ENCODE measurements around the gene C1orf141.

Gene C1orf141

DNA sequence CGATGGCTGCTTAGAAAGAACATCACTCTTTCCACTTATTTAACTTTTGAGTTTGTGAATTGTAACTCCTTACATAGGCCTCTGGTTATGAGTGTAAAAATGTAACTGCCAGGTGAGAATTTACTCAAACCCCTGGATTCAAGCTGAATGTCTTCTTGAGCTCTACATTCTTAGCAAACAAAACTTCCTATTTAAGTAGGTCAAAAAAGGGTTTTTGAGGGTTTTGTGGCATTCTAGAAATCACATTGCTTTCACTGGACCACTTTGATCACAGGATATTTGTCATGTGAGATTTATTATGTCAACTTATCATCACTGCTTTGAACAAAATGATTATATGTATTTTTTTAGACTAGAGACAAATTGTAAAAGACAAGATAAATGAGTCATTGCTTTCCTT, 37.2 kb upstream of the C1orf141 start:
- no peak overlapping the region for H4K91ac ChIP-seq (ENCODE audit: low read length)
- H3K27me3 ChIP-seq (ENCODE audit: control insufficient read depth in 1 of 2, insufficient read depth in 1 of 2, low read length in 2 of 2): peaks cover 0 to 5% of the 10 kb centered on the region in 2 experiments
- H3K18ac ChIP-seq (ENCODE audit: low read depth in 1 of 2, low read length in 2 of 2): no peak overlapping the region
- H3K14ac ChIP-seq (ENCODE audit: low read length in 2 of 2): no peak overlapping the region
- no peak overlapping the region for H4K8ac ChIP-seq (ENCODE audit: low read length)
- H3K23ac ChIP-seq (ENCODE audit: low read length in 2 of 2): no peak overlapping the region
- WGBS: no CpG with 5 or more reads among the region's 1 CpG
- no peak overlapping the region for H2BK12ac ChIP-seq (ENCODE audit: low read length in 2 of 2)
- no peaks in the 10 kb centered on the region for H3K9me3 ChIP-seq (ENCODE audit: control insufficient read depth, low read length)
- H3K4ac ChIP-seq (ENCODE audit: low read depth in 1 of 2, low read length in 2 of 2): no peak overlapping the region
- H3K4me2 ChIP-seq (ENCODE audit: low read length, poor library complexity, severe bottlenecking): no peak overlapping the region
- no peak overlapping the region for H3K27ac ChIP-seq (ENCODE audit: low read length, poor library complexity, severe bottlenecking)
- H2BK5ac ChIP-seq (ENCODE audit: low read depth, low read length, poor library complexity, severe bottlenecking): no peak overlapping the region
- no peaks in the 10 kb centered on the region for H3K79me1 ChIP-seq (replicated peaks; ENCODE audit: low read length, poor library complexity, severe bottlenecking)
- no peak overlapping the region for H2AFZ ChIP-seq (ENCODE audit: low read depth, low read length)
- H2AK5ac ChIP-seq (ENCODE audit: low read length, severe bottlenecking): no peak overlapping the region
- no peaks in the 10 kb centered on the region for H3K4me1 ChIP-seq (ENCODE audit: control insufficient read depth, insufficient read depth, low read depth, low read length)
- DNase-seq: no peak
- no peak overlapping the region for H2BK15ac ChIP-seq (ENCODE audit: low read depth, poor library complexity, severe bottlenecking)
- H2BK120ac ChIP-seq (ENCODE audit: low read depth, low read length): no peak overlapping the region
- no peaks in the 10 kb centered on the region for H3K36me3 ChIP-seq (ENCODE audit: control insufficient read depth in 1 of 2, insufficient read depth in 2 of 2, low read depth in 1 of 2, low read length in 2 of 2)
- no peak overlapping the region for H3K4me3 ChIP-seq (ENCODE audit: insufficient read depth in 1 of 2, low read depth in 1 of 2, low read length in 2 of 2)
- H3K9ac ChIP-seq (ENCODE audit: low read length): no peak overlapping the region

DNA sequence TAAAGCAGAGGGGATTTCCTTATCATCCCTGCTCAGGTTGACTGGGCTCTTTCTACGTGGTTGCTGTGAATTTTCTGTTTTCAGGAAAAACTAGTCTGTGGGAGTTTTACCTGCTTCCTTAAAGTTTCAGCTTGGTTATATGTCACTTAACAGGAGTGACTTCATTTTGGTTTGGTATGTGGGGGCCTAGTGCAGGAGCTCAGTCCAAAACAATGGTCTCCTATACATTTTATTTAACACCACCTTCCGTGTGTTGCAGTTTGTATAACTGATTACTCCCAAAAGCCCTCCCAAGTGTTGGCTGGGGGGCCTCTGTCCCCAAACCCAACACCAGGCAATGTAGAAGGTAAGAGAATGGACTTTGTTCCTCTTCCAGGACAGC, 36.8 kb upstream of the C1orf141 start:
- H3K4ac ChIP-seq (ENCODE audit: low read depth in 1 of 2, low read length in 2 of 2): no peak overlapping the region
- H3K79me1 ChIP-seq (replicated peaks; ENCODE audit: low read length, poor library complexity, severe bottlenecking): no peaks in the 10 kb centered on the region
- no peak overlapping the region for H3K14ac ChIP-seq (ENCODE audit: low read length in 2 of 2)
- no peak overlapping the region for H3K23ac ChIP-seq (ENCODE audit: low read length in 2 of 2)
- H3K9ac ChIP-seq (ENCODE audit: low read length): no peak overlapping the region
- H2BK5ac ChIP-seq (ENCODE audit: low read depth, low read length, poor library complexity, severe bottlenecking): no peak overlapping the region
- no peak overlapping the region for H2BK12ac ChIP-seq (ENCODE audit: low read length in 2 of 2)
- no peaks in the 10 kb centered on the region for H3K4me1 ChIP-seq (ENCODE audit: control insufficient read depth, insufficient read depth, low read depth, low read length)
- WGBS: 81% methylated on average over 2 of the region's 2 CpGs
- no peak overlapping the region for H2BK15ac ChIP-seq (ENCODE audit: low read depth, poor library complexity, severe bottlenecking)
- no peaks in the 10 kb centered on the region for H3K9me3 ChIP-seq (ENCODE audit: control insufficient read depth, low read length)
- H2BK120ac ChIP-seq (ENCODE audit: low read depth, low read length): no peak overlapping the region
- peaks cover 0 to 5% of the 10 kb centered on the region in 2 experiments for H3K27me3 ChIP-seq (ENCODE audit: control insufficient read depth in 1 of 2, insufficient read depth in 1 of 2, low read length in 2 of 2)
- no peak overlapping the region for H2AFZ ChIP-seq (ENCODE audit: low read depth, low read length)
- H4K8ac ChIP-seq (ENCODE audit: low read length): no peak overlapping the region
- no peak overlapping the region for H3K4me2 ChIP-seq (ENCODE audit: low read length, poor library complexity, severe bottlenecking)
- no peak overlapping the region for H3K18ac ChIP-seq (ENCODE audit: low read depth in 1 of 2, low read length in 2 of 2)
- no peak overlapping the region for H2AK5ac ChIP-seq (ENCODE audit: low read length, severe bottlenecking)
- DNase-seq: no peak
- no peak overlapping the region for H3K27ac ChIP-seq (ENCODE audit: low read length, poor library complexity, severe bottlenecking)
- no peak overlapping the region for H3K4me3 ChIP-seq (ENCODE audit: insufficient read depth in 1 of 2, low read depth in 1 of 2, low read length in 2 of 2)
- no peak overlapping the region for H4K91ac ChIP-seq (ENCODE audit: low read length)
- no peaks in the 10 kb centered on the region for H3K36me3 ChIP-seq (ENCODE audit: control insufficient read depth in 1 of 2, insufficient read depth in 2 of 2, low read depth in 1 of 2, low read length in 2 of 2)

DNA sequence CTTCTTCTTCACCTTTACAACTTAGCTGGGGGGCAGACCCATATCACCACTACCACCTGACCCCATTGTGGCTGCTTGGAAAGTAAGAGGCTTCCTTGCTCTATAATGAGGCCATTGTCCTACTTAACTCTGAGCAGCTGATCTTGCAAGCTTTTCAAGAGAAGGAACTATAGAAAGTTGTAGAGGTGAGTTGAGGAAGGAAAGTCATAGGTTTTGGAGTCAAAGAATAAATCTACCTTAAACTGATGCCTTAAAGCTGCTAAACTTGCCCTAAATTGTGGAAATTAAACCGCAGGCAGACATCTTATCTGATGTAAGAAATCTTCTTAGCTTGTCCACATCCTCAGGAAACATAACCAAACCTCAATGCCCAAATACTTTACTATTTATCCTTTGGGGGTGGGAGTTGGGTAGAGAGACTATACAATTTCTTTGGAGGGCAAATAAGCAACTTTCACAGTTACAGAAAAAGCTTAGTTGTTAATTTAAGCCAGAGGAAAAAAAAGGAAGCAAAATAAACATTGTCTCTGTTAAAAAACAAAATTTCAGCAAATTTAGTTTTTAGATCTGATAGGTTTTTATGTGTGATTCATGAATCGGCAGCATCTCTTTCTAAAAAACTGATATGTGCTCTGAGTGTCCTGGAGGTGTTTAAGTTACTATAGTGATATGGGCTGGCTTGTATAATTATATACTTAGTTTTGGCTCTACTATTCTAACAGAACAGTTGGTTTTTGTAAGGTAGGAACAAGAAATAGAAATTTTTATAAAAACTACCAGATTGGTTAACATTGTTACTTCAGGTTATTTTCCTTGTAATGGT, 36.2 kb upstream of the C1orf141 start:
- WGBS: 79% methylated on average over 2 of the region's 2 CpGs

DNA sequence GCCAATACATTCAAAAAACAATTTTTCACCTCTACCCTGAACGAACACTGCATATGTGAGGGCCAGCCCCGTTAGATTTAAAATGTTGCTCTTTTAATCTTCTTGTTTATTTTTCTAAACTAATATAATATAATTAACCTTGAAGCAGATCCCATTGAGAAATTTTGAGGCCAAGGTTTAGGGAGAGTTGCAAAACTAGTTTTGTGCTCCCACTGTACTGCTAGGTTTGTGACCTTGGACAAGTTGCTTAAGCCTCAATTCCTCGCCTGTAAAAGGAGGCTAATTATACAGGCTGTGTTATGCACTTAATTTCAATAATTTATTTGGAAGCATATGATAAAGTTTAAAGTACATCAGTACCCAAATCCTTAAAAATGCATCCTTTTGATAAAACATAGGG, 35.2 kb upstream of the C1orf141 start:
- H3K4me3 ChIP-seq (ENCODE audit: insufficient read depth in 1 of 2, low read depth in 1 of 2, low read length in 2 of 2): no peak overlapping the region
- H2BK15ac ChIP-seq (ENCODE audit: low read depth, poor library complexity, severe bottlenecking): no peak overlapping the region
- H3K4me1 ChIP-seq (ENCODE audit: control insufficient read depth, insufficient read depth, low read depth, low read length): no peaks in the 10 kb centered on the region
- H3K27me3 ChIP-seq (ENCODE audit: control insufficient read depth in 1 of 2, insufficient read depth in 1 of 2, low read length in 2 of 2): no peaks in the 10 kb centered on the region
- no peak overlapping the region for H2BK5ac ChIP-seq (ENCODE audit: low read depth, low read length, poor library complexity, severe bottlenecking)
- no peak overlapping the region for H3K9ac ChIP-seq (ENCODE audit: low read length)
- no peaks in the 10 kb centered on the region for H3K9me3 ChIP-seq (ENCODE audit: control insufficient read depth, low read length)
- H2BK12ac ChIP-seq (ENCODE audit: low read length in 2 of 2): no peak overlapping the region
- H3K14ac ChIP-seq (ENCODE audit: low read length in 2 of 2): no peak overlapping the region
- no CpG with 5 or more reads among the region's 3 CpGs for WGBS
- no peak for DNase-seq
- H3K4me2 ChIP-seq (ENCODE audit: low read length, poor library complexity, severe bottlenecking): no peak overlapping the region
- H3K18ac ChIP-seq (ENCODE audit: low read depth in 1 of 2, low read length in 2 of 2): no peak overlapping the region
- H2AK5ac ChIP-seq (ENCODE audit: low read length, severe bottlenecking): no peak overlapping the region
- no peak overlapping the region for H4K91ac ChIP-seq (ENCODE audit: low read length)
- no peak overlapping the region for H4K8ac ChIP-seq (ENCODE audit: low read length)
- H3K4ac ChIP-seq (ENCODE audit: low read depth in 1 of 2, low read length in 2 of 2): no peak overlapping the region
- H3K36me3 ChIP-seq (ENCODE audit: control insufficient read depth in 1 of 2, insufficient read depth in 2 of 2, low read depth in 1 of 2, low read length in 2 of 2): no peaks in the 10 kb centered on the region
- H3K23ac ChIP-seq (ENCODE audit: low read length in 2 of 2): no peak overlapping the region
- no peak overlapping the region for H3K27ac ChIP-seq (ENCODE audit: low read length, poor library complexity, severe bottlenecking)
- no peak overlapping the region for H2AFZ ChIP-seq (ENCODE audit: low read depth, low read length)
- H3K79me1 ChIP-seq (replicated peaks; ENCODE audit: low read length, poor library complexity, severe bottlenecking): no peaks in the 10 kb centered on the region
- H2BK120ac ChIP-seq (ENCODE audit: low read depth, low read length): no peak overlapping the region

More for the DNA sequence above, 36.2 kb upstream of the C1orf141 start:
- H3K27ac ChIP-seq (ENCODE audit: low read length, poor library complexity, severe bottlenecking): no peak overlapping the region
- H3K27me3 ChIP-seq (ENCODE audit: control insufficient read depth in 1 of 2, insufficient read depth in 1 of 2, low read length in 2 of 2): peaks cover 0 to 4% of the 10 kb centered on the region in 2 experiments
- no peak overlapping the region for H3K14ac ChIP-seq (ENCODE audit: low read length in 2 of 2)
- no peaks in the 10 kb centered on the region for H3K4me1 ChIP-seq (ENCODE audit: control insufficient read depth, insufficient read depth, low read depth, low read length)
- no peaks in the 10 kb centered on the region for H3K36me3 ChIP-seq (ENCODE audit: control insufficient read depth in 1 of 2, insufficient read depth in 2 of 2, low read depth in 1 of 2, low read length in 2 of 2)
- no peak overlapping the region for H2BK12ac ChIP-seq (ENCODE audit: low read length in 2 of 2)
- DNase-seq: no peak
- no peak overlapping the region for H3K4me3 ChIP-seq (ENCODE audit: insufficient read depth in 1 of 2, low read depth in 1 of 2, low read length in 2 of 2)
- H3K23ac ChIP-seq (ENCODE audit: low read length in 2 of 2): no peak overlapping the region
- H2BK120ac ChIP-seq (ENCODE audit: low read depth, low read length): no peak overlapping the region
- no peak overlapping the region for H2AFZ ChIP-seq (ENCODE audit: low read depth, low read length)
- no peak overlapping the region for H2BK15ac ChIP-seq (ENCODE audit: low read depth, poor library complexity, severe bottlenecking)
- no peaks in the 10 kb centered on the region for H3K9me3 ChIP-seq (ENCODE audit: control insufficient read depth, low read length)
- H3K18ac ChIP-seq (ENCODE audit: low read depth in 1 of 2, low read length in 2 of 2): no peak overlapping the region
- no peak overlapping the region for H3K9ac ChIP-seq (ENCODE audit: low read length)
- H3K4ac ChIP-seq (ENCODE audit: low read depth in 1 of 2, low read length in 2 of 2): no peak overlapping the region
- no peaks in the 10 kb centered on the region for H3K79me1 ChIP-seq (replicated peaks; ENCODE audit: low read length, poor library complexity, severe bottlenecking)
- H4K8ac ChIP-seq (ENCODE audit: low read length): no peak overlapping the region
- no peak overlapping the region for H4K91ac ChIP-seq (ENCODE audit: low read length)
- no peak overlapping the region for H2AK5ac ChIP-seq (ENCODE audit: low read length, severe bottlenecking)
- H2BK5ac ChIP-seq (ENCODE audit: low read depth, low read length, poor library complexity, severe bottlenecking): no peak overlapping the region
- no peak overlapping the region for H3K4me2 ChIP-seq (ENCODE audit: low read length, poor library complexity, severe bottlenecking)

Measured in mesenchymal stem cell (in vitro differentiated cells and primary cell).